Measurements from ENCODE around the gene MRPL58.

Gene MRPL58

GRCh38 chr17:75009139-75009724 lies 3.2 kb upstream of the MRPL58 start (continued):
- TF ChIP-seq, protein P1, sequence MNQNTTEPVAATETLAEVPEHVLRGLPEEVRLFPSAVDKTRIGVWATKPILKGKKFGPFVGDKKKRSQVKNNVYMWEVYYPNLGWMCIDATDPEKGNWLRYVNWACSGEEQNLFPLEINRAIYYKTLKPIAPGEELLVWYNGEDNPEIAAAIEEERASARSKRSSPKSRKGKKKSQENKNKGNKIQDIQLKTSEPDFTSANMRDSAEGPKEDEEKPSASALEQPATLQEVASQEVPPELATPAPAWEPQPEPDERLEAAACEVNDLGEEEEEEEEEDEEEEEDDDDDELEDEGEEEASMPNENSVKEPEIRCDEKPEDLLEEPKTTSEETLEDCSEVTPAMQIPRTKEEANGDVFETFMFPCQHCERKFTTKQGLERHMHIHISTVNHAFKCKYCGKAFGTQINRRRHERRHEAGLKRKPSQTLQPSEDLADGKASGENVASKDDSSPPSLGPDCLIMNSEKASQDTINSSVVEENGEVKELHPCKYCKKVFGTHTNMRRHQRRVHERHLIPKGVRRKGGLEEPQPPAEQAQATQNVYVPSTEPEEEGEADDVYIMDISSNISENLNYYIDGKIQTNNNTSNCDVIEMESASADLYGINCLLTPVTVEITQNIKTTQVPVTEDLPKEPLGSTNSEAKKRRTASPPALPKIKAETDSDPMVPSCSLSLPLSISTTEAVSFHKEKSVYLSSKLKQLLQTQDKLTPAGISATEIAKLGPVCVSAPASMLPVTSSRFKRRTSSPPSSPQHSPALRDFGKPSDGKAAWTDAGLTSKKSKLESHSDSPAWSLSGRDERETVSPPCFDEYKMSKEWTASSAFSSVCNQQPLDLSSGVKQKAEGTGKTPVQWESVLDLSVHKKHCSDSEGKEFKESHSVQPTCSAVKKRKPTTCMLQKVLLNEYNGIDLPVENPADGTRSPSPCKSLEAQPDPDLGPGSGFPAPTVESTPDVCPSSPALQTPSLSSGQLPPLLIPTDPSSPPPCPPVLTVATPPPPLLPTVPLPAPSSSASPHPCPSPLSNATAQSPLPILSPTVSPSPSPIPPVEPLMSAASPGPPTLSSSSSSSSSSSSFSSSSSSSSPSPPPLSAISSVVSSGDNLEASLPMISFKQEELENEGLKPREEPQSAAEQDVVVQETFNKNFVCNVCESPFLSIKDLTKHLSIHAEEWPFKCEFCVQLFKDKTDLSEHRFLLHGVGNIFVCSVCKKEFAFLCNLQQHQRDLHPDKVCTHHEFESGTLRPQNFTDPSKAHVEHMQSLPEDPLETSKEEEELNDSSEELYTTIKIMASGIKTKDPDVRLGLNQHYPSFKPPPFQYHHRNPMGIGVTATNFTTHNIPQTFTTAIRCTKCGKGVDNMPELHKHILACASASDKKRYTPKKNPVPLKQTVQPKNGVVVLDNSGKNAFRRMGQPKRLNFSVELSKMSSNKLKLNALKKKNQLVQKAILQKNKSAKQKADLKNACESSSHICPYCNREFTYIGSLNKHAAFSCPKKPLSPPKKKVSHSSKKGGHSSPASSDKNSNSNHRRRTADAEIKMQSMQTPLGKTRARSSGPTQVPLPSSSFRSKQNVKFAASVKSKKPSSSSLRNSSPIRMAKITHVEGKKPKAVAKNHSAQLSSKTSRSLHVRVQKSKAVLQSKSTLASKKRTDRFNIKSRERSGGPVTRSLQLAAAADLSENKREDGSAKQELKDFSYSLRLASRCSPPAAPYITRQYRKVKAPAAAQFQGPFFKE (tag by site-specific recombination; IDR thresholded peaks at IDR 0.05; ENCODE audit: borderline replicate concordance): no peak
- TF ChIP-seq ZNF184 (tag by site-specific recombination; IDR thresholded peaks at IDR 0.05): 0 out of 2 replicates have a peak, but pooled peaks have one; percentile 46
- no peak for TF ChIP-seq ZNF391 (tag by site-specific recombination; IDR thresholded peaks at IDR 0.05; ENCODE audit: borderline replicate concordance, low read depth)
- no peak for TF ChIP-seq ZNF274 (IDR thresholded peaks at IDR 0.05; ENCODE audit: low read length)
- no peak for TF ChIP-seq ZNF274 (tag by site-specific recombination; IDR thresholded peaks at IDR 0.05; ENCODE audit: borderline replicate concordance)
- TF ChIP-seq HOXD13 (CRISPR knock-in tag; IDR thresholded peaks at IDR 0.05; ENCODE audit: borderline replicate concordance): no peak
- TF ChIP-seq, protein P2, sequence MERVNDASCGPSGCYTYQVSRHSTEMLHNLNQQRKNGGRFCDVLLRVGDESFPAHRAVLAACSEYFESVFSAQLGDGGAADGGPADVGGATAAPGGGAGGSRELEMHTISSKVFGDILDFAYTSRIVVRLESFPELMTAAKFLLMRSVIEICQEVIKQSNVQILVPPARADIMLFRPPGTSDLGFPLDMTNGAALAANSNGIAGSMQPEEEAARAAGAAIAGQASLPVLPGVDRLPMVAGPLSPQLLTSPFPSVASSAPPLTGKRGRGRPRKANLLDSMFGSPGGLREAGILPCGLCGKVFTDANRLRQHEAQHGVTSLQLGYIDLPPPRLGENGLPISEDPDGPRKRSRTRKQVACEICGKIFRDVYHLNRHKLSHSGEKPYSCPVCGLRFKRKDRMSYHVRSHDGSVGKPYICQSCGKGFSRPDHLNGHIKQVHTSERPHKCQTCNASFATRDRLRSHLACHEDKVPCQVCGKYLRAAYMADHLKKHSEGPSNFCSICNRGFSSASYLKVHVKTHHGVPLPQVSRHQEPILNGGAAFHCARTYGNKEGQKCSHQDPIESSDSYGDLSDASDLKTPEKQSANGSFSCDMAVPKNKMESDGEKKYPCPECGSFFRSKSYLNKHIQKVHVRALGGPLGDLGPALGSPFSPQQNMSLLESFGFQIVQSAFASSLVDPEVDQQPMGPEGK (tag by site-specific recombination; IDR thresholded peaks at IDR 0.05): no peak
- TF ChIP-seq, protein P3, sequence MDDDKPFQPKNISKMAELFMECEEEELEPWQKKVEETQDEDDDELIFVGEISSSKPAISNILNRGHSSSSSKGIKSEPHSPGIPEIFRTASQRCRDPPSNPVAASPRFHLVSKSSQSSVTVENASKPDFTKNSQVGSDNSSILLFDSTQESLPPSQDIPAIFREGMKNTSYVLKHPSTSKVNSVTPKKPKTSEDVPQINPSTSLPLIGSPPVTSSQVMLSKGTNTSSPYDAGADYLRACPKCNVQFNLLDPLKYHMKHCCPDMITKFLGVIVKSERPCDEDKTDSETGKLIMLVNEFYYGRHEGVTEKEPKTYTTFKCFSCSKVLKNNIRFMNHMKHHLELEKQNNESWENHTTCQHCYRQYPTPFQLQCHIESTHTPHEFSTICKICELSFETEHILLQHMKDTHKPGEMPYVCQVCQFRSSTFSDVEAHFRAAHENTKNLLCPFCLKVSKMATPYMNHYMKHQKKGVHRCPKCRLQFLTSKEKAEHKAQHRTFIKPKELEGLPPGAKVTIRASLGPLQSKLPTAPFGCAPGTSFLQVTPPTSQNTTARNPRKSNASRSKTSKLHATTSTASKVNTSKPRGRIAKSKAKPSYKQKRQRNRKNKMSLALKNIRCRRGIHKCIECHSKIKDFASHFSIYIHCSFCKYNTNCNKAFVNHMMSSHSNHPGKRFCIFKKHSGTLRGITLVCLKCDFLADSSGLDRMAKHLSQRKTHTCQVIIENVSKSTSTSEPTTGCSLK (tag by site-specific recombination; IDR thresholded peaks at IDR 0.05): no peak
- TF ChIP-seq OSR2 (tag by site-specific recombination; IDR thresholded peaks at IDR 0.05): peak; percentile 82
- TF ChIP-seq PRDM1 (tag by site-specific recombination; IDR thresholded peaks at IDR 0.05): no peak
- TF ChIP-seq ZNF341 (tag by site-specific recombination; IDR thresholded peaks at IDR 0.05; ENCODE audit: low read depth): no peak
- TF ChIP-seq ZNF623 (tag by site-specific recombination; IDR thresholded peaks at IDR 0.05): no peak
- no peak for TF ChIP-seq HOXC10 (CRISPR knock-in tag; IDR thresholded peaks at IDR 0.05)
- TF ChIP-seq ZNF473 (tag by site-specific recombination; IDR thresholded peaks at IDR 0.05): no peak
- TF ChIP-seq ZNF114 (tag by site-specific recombination; IDR thresholded peaks at IDR 0.05): no peak
- TF ChIP-seq ZNF837 (tag by site-specific recombination; IDR thresholded peaks at IDR 0.05): no peak
- TF ChIP-seq, protein P4, sequence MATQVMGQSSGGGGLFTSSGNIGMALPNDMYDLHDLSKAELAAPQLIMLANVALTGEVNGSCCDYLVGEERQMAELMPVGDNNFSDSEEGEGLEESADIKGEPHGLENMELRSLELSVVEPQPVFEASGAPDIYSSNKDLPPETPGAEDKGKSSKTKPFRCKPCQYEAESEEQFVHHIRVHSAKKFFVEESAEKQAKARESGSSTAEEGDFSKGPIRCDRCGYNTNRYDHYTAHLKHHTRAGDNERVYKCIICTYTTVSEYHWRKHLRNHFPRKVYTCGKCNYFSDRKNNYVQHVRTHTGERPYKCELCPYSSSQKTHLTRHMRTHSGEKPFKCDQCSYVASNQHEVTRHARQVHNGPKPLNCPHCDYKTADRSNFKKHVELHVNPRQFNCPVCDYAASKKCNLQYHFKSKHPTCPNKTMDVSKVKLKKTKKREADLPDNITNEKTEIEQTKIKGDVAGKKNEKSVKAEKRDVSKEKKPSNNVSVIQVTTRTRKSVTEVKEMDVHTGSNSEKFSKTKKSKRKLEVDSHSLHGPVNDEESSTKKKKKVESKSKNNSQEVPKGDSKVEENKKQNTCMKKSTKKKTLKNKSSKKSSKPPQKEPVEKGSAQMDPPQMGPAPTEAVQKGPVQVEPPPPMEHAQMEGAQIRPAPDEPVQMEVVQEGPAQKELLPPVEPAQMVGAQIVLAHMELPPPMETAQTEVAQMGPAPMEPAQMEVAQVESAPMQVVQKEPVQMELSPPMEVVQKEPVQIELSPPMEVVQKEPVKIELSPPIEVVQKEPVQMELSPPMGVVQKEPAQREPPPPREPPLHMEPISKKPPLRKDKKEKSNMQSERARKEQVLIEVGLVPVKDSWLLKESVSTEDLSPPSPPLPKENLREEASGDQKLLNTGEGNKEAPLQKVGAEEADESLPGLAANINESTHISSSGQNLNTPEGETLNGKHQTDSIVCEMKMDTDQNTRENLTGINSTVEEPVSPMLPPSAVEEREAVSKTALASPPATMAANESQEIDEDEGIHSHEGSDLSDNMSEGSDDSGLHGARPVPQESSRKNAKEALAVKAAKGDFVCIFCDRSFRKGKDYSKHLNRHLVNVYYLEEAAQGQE (tag by site-specific recombination; IDR thresholded peaks at IDR 0.05): no peak
- no peak for TF ChIP-seq ZNF433 (tag by site-specific recombination; IDR thresholded peaks at IDR 0.05; ENCODE audit: low read depth)
- TF ChIP-seq ZNF157 (tag by site-specific recombination; IDR thresholded peaks at IDR 0.05): no peak
- peak; percentile 58; the same call in 1 of the 2 replicates for TF ChIP-seq ZNF843 (tag by site-specific recombination; IDR thresholded peaks at IDR 0.05)
- TF ChIP-seq ZNF548 (tag by site-specific recombination; IDR thresholded peaks at IDR 0.05): no peak
- no peak for TF ChIP-seq ZFP69B (tag by site-specific recombination; IDR thresholded peaks at IDR 0.05)
- no peak for TF ChIP-seq MYNN (tag by site-specific recombination; IDR thresholded peaks at IDR 0.05; ENCODE audit: borderline replicate concordance)
- no peak for TF ChIP-seq ZSCAN18 (tag by site-specific recombination; IDR thresholded peaks at IDR 0.05)
- no peak for TF ChIP-seq ZNF621 (tag by site-specific recombination; IDR thresholded peaks at IDR 0.05)
